Large intestine (tissue), 3 donors: ENCODE results near the gene ACER3. TPM values are rescaled to one million over a fixed set of nuclear protein-coding genes. Genes with fewer than 3 reads are reported as not detected.

Experiments
- DNase-seq, 2 donors: peaks; one replicate each; pipeline versions ENCODE4 v3.0.0 to v3.0.0-alpha.2; 2013
- H3K27ac ChIP-seq: one replicate; pipeline ENCODE4 v1.5.1; 2013; ENCODE audit warnings: low read length
- H3K27me3 ChIP-seq: 2 replicates; pipeline ENCODE4 v1.6.1; 2013; ENCODE audit warnings: low read length; ENCODE audit not compliant: control insufficient read depth, insufficient read depth
- H3K36me3 ChIP-seq: 2 replicates; pipeline ENCODE4 v1.6.1; 2013; ENCODE audit warnings: low read length; ENCODE audit not compliant: control insufficient read depth, insufficient read depth
- H3K4me1 ChIP-seq: one replicate; pipeline ENCODE4 v1.6.1; 2013; ENCODE audit warnings: low read length; ENCODE audit not compliant: control insufficient read depth, insufficient read depth
- H3K4me3 ChIP-seq: one replicate; pipeline ENCODE4 v1.5.1; 2013; ENCODE audit warnings: low read length
- H3K9me3 ChIP-seq: one replicate; pipeline ENCODE4 v1.6.1; 2013; ENCODE audit warnings: mild to moderate bottlenecking, low read depth, low read length, moderate library complexity; ENCODE audit not compliant: control insufficient read depth
- WGBS: methylation state at CpG from one replicate; pipeline ENCODE4 v1.1.5; 2013; ENCODE audit warnings: low lambda C conversion rate; ENCODE audit not compliant: insufficient coverage; 5-methylcytosine and 5-hydroxymethylcytosine counted together
- polyA plus RNA-seq: library from polyadenylated mRNA; unstranded; fragments of 120-200 nt; gene quantifications from one replicate; pipeline ENCODE4 v1.2.1, GENCODE V29; 2013

ACER3 gene
- polyA plus RNA-seq, 1 donor: 9.4 TPM

DNA sequence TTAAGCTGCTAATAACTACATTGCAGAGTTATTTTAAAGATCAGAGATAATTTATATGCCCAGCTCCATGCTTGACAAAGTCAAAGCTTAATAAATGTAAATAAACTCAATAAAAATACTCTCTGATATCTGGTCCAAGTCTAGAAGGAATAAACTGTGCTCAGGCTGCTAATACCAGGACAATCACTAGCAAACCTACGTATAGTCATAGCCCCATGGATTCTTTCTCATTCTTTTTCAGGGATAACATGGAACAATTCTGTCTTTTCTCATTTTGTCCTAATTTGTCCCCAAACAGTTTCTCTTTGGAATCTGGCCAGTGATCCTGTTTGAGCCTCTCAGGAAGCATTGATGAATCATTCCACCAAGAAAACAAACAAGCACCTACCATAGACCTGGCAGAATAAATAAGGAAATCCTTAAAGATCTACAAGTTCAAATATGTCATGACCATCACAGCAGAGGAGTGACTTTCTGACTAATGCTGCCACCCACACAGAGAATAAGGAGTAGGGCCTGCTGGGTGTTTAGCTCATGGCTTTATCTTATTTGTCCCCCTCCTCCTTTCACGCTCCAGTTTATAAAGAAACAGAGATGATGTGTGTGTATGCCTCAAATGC lies 159.4 kb downstream of the ACER3 start:
- H3K4me3 ChIP-seq: no peak overlapping the region
- no peaks in the 10 kb centered on the region for H3K27me3 ChIP-seq
- no peaks in the 10 kb centered on the region for H3K9me3 ChIP-seq
- no peak overlapping the region for H3K27ac ChIP-seq
- no CpG with 5 or more reads among the region's 2 CpGs for WGBS
- H3K36me3 ChIP-seq: no peaks in the 10 kb centered on the region
- H3K4me1 ChIP-seq: peaks cover 2% of the 10 kb centered on the region
- no peak for DNase-seq

DNA sequence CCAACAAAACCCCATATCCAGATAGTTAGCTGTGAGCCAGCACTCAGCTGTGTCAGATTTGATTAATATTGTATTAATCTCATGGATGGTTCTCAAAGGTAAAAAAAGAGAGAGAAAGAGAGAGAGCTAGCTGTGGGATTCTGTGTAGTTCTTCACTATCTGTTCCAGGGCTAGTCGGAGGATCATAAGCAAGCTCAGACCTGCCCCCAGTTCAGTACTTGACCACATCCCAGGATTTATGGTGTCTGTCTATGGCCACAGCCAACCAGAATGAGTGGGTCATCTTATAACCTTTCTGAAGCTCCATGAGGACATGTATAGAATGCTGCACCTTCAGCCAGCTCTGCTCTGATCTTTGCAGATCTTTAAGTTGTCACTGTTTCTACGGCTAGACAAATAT lies 160.0 kb downstream of the ACER3 start:
- H3K27ac ChIP-seq: no peak overlapping the region
- H3K4me1 ChIP-seq: peaks cover 7% of the 10 kb centered on the region
- WGBS: no CpG with 5 or more reads among the region's 2 CpGs
- no peaks in the 10 kb centered on the region for H3K36me3 ChIP-seq
- H3K9me3 ChIP-seq: no peaks in the 10 kb centered on the region
- H3K27me3 ChIP-seq: no peaks in the 10 kb centered on the region
- no peak overlapping the region for H3K4me3 ChIP-seq
- no peak for DNase-seq

DNA sequence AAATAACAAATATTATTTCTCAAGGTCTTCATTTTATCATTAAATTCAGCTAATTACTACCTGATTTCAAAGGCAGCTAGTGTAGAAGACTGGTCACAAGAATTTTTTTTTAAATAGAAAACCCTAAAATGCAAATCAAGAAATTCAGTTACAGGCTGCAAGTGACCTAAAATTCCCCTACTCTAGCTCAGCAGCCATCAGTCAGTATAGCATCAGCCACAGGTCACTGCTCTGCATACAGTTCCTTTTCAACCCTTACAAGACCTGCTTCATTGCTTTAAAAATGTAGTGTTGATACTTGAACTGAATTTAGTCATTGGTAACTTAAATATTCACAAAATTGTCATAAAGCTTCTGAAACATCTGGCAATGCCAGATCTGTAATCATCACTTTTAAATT lies 164.0 kb downstream of the ACER3 start:
- H3K9me3 ChIP-seq: no peaks in the 10 kb centered on the region
- H3K27ac ChIP-seq: no peak overlapping the region
- no peak overlapping the region for H3K4me3 ChIP-seq
- no peaks in the 10 kb centered on the region for H3K36me3 ChIP-seq
- H3K27me3 ChIP-seq: no peaks in the 10 kb centered on the region
- no peak for DNase-seq
- H3K4me1 ChIP-seq: peaks cover 10% of the 10 kb centered on the region

DNA sequence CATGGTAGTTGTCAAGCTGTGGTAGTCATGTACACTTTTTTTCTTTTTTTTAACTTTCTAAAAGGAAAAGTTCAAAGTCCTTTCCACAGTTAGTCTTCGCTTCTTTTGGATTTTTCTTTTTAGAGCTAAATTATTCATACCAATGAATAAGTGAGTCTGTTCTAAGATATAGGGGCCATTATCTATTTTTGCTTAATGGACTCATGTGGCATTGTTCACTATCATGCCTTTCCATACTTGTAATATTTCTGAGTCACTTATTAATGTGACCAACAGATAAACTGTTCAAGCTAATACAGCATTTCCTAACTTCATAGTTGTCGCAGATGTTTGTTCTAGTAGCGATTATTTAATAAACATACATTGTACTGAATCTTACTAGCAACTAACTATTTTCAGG lies 165.5 kb downstream of the ACER3 start:
- 6% methylated on average over 2 of the region's 3 CpGs for WGBS
- peaks cover 17% of the 10 kb centered on the region for H3K4me1 ChIP-seq
- H3K27ac ChIP-seq: peak overlapping the region; percentile 1
- no peak overlapping the region for H3K4me3 ChIP-seq
- H3K9me3 ChIP-seq: no peaks in the 10 kb centered on the region
- peak in 1 of 2 donors; percentile 56 for DNase-seq
- H3K36me3 ChIP-seq: no peaks in the 10 kb centered on the region
- no peaks in the 10 kb centered on the region for H3K27me3 ChIP-seq

DNA sequence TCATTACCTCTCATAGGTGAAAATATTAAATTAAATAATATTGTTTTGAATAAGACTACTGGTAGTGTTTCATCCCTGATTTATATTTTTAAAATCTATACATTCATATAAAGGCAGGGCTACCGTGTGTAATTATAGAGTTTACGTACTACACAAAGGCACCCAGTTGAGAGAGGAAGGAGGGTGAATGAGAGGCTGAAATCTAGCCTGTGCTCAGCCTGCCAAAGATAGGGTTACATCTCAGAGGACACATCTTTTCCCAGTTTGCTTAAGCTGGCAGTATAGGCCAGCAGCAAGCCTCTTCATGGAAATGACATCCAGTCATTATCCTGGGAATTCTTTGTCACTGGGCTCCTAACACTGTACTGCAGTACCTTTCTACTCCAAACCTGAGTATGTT lies 166.0 kb downstream of the ACER3 start:
- Histone ChIP-seq H3K27me3 (no peaks in the 10 kb centered on the region), H3K9me3 (no peaks in the 10 kb centered on the region), H3K4me1 (peaks cover 17% of the 10 kb centered on the region), H3K27ac (peak overlapping the region; percentile 1), H3K36me3 (no peaks in the 10 kb centered on the region), H3K4me3 (no peak overlapping the region)
- no CpG with 5 or more reads among the region's 2 CpGs for WGBS
- DNase-seq: no peak

DNA sequence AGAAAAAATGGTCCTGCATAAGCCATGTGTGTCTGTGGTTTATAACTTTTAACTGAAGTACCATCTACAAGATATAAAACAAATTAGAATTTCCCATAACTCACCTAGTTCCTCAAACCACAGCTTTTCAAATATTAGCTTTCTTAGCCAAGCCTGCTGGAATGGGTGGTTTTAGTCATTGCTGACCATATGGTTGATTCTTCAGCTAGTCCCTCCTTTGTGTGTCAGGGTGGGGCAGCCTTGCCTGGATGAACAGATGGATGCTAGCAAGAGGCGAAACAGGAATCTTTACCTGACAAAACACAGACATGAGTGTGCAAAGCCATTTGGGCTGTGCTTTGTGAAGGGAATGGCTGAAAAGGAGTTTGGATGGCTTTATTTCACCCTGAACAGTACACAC lies 166.6 kb downstream of the ACER3 start:
- Histone ChIP-seq H3K4me3 (no peak overlapping the region), H3K9me3 (no peaks in the 10 kb centered on the region), H3K27ac (no peak overlapping the region), H3K27me3 (no peaks in the 10 kb centered on the region), H3K36me3 (no peaks in the 10 kb centered on the region), H3K4me1 (peaks cover 17% of the 10 kb centered on the region)
- WGBS: no CpG with 5 or more reads among the region's 1 CpG
- DNase-seq: peak in 1 of 2 donors; percentile 43

DNA sequence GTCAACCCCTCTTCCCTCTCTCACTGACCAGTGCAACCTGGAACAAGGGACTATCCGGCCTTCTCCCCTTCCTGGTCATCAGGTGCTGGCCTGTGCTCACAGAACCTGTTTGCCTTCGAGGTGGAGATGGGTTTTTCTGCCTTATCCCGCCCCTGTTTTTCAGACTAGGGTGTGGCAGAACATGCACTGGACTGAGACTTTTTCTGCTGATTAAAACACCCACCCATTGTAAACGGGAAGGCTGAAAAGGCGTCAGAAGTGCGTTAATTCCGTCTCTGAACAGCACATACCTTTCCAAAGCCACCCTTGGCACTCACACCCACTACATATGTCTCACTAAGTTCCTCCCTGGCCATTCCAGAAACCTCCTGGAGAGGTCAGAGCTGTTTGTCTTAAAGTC lies 169.1 kb downstream of the ACER3 start:
- peaks cover 28% of the 10 kb centered on the region for H3K4me1 ChIP-seq
- DNase-seq: peak; percentile 47 to 60
- WGBS: 19% methylated on average over 4 of the region's 7 CpGs

DNA sequence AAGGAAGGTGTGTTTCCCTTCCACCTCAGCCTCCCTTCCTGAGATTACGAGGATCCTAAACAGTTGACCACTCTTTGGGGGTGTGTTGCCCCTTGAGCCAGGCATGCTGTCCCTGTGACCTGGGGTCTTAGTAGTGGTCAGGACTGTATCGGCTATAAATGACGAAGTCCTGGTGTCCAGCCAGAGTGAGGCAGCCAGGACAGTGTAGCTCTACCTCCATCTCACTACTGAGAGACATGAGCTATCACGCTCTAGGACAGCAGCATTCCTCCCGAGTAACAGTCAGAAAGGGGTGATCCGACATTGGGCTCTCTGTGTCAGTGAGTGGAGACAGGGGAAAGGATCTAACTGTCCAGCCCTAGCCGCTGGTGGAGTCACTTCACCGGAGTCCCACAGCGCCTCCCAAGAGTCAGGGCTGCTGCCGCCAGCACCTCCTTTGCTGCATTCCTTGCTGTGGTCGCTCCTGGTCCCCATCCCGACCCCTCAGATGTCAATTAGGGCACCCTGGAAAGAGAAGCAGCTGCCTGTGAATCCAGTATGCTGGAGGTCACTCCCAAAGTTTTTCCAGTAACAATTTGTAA lies 170.2 kb downstream of the ACER3 start:
- Histone ChIP-seq H3K4me1 (peaks cover 27% of the 10 kb centered on the region), H3K27ac (no peak overlapping the region), H3K4me3 (no peak overlapping the region), H3K9me3 (no peaks in the 10 kb centered on the region), H3K27me3 (no peaks in the 10 kb centered on the region), H3K36me3 (no peaks in the 10 kb centered on the region)
- DNase-seq: no peak
- WGBS: no CpG with 5 or more reads among the region's 12 CpGs

More for the DNA sequence above, 169.1 kb downstream of the ACER3 start:
- H3K27me3 ChIP-seq: no peaks in the 10 kb centered on the region
- no peak overlapping the region for H3K4me3 ChIP-seq
- no peaks in the 10 kb centered on the region for H3K9me3 ChIP-seq
- peak overlapping the region; percentile 14 for H3K27ac ChIP-seq
- H3K36me3 ChIP-seq: no peaks in the 10 kb centered on the region

DNA sequence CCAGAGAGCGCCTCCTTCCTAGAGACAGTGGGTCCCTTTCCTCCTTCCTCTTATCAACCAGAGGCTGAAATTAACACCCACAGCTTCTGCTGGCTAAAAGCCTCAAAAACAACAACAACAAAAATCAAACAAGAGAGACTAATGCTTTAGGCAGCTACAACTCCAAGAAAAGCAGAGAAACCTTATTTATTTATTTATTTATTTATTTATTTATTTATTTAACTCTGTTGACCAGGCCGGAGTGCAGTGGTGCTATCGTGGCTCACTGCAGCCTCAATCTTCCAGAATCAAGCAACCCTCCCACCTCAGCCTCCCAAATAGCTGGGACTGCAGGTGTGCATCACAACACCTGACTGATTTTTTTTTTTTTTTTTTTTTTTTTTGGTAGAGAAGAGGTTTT lies 170.9 kb downstream of the ACER3 start:
- Histone ChIP-seq H3K27ac (no peak overlapping the region), H3K36me3 (no peaks in the 10 kb centered on the region), H3K4me3 (no peak overlapping the region), H3K9me3 (no peaks in the 10 kb centered on the region), H3K4me1 (peaks cover 31% of the 10 kb centered on the region), H3K27me3 (no peaks in the 10 kb centered on the region)
- 100% methylated on average over 1 of the region's 3 CpGs for WGBS
- DNase-seq: no peak

DNA sequence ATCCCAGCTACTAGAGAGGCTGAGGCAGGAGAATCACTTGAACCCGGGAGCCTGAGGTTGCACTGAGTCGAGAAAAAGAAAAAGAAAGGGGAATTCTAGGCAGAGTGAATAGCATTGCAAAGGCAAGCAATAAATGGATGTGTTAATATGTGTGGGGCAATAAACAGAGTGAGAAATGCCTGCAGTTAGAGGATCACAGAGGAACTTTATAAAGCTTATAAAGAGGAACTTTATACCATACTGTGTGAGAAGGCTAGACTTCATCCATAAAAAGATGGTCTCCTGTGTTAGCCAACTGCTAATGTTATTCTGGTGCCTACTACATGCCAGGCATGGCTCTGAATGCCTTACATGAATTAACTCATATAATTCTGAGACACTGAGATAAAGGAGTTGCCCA lies 174.3 kb downstream of the ACER3 start:
- Histone ChIP-seq H3K4me3 (no peak overlapping the region), H3K36me3 (no peaks in the 10 kb centered on the region), H3K9me3 (peaks cover 1% of the 10 kb centered on the region), H3K27me3 (peaks cover 7% of the 10 kb centered on the region), H3K27ac (peak overlapping the region; percentile 71), H3K4me1 (peaks cover 42% of the 10 kb centered on the region)
- 27% methylated on average over 2 of the region's 2 CpGs for WGBS
- peak; percentile 61 to 78 for DNase-seq

DNA sequence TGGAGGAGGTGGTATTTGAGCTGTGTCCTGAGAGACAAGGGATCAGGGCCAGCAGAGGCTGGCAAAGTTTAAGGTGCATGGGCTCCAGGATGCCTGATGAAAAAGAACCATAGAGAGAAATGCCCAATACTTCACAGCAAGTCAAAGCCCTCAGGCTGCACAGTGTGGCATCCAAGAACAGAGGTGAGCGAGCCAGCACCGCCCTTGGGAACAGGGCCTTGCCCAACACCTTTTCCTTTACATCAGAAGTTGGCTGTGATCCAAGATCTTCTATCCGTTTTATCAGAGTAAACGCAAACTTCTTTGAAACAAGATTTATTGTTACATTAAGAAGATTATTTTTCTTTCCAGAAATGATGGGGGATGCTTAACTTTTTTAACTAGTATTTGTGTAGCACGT lies 174.9 kb downstream of the ACER3 start:
- Histone ChIP-seq H3K9me3 (peaks cover 7% of the 10 kb centered on the region), H3K4me1 (peaks cover 39% of the 10 kb centered on the region), H3K36me3 (no peaks in the 10 kb centered on the region), H3K27me3 (peaks cover 12% of the 10 kb centered on the region), H3K4me3 (no peak overlapping the region), H3K27ac (peak overlapping the region; percentile 71)
- peak; percentile 54 to 81 for DNase-seq
- no CpG with 5 or more reads among the region's 5 CpGs for WGBS
